Lower lobe of right lung (tissue), 2 donors: Measurements from ENCODE around the gene PRKCH. TPM values are rescaled to one million over a fixed set of nuclear protein-coding genes. Genes with fewer than 3 reads are reported as not detected.

ENCODE experiments used
- ATAC-seq, 2 donors: fragments of 200-7000 bp; cut with Tn5 transposase; one replicate each; pipeline ENCODE4 v1.9.1; 2020 to 2022; ENCODE audit warnings: mild to moderate bottlenecking in 2 of 2, moderate library complexity in 2 of 2
- DNase-seq: peaks from one replicate; pipeline ENCODE4 v3.0.0-alpha.2; 2020
- H3K27ac ChIP-seq: fragments of 200-600 bp; one replicate; pipeline ENCODE4 v1.8.0; 2022
- H3K27me3 ChIP-seq: fragments of 200-600 bp; one replicate; pipeline ENCODE4 v1.8.0; 2022; ENCODE audit warnings: low read depth
- H3K36me3 ChIP-seq: fragments of 200-600 bp; one replicate; pipeline ENCODE4 v1.8.0; 2022; ENCODE audit warnings: mild to moderate bottlenecking
- H3K4me1 ChIP-seq: fragments of 200-600 bp; one replicate; pipeline ENCODE4 v1.8.0; 2022
- H3K4me3 ChIP-seq: fragments of 200-600 bp; one replicate; pipeline ENCODE4 v1.8.0; 2022; ENCODE audit warnings: mild to moderate bottlenecking
- H3K9me3 ChIP-seq: fragments of 200-600 bp; one replicate; pipeline ENCODE4 v1.8.0; 2022
- CTCF ChIP-seq: fragments of 200-600 bp; IDR thresholded peaks from one replicate; pipeline ENCODE4 v1.8.0; 2022; ENCODE audit warnings: antibody characterized with exemption, mild to moderate bottlenecking
- intact Hi-C: fragments of 100-400 bp; cut with DNase I; formaldehyde crosslinking; loops from one replicate; pipeline ENCODE4 v1.11.0; 2022
- total RNA-seq: library from RNA; stranded (reverse); fragmentation: NEBNext Ultra II Directional; extraction: Animal tissue kit (Norgen Biotek cat#: 25700); gene quantifications from one replicate; pipeline ENCODE4 v1.2.1, GENCODE V29; 2021
- donor health status: DM: no; HTN: yes; CAD: no; lungs with severe emphysema.

The PRKCH gene
- total RNA-seq, 1 donor from 2014 or later, result 60.9 TPM

GRCh38 chr14:61591862-61592261, 270.5 kb downstream of the PRKCH start:
- H3K27me3 ChIP-seq, result no peaks in the 10 kb centered on the region
- intact Hi-C loops, result no loop called here
- DNase-seq (no peak), ATAC-seq (peak; percentile 35 to 63)
- peaks cover 3% of the 10 kb centered on the region for H3K4me1 ChIP-seq
- no peaks in the 10 kb centered on the region for H3K9me3 ChIP-seq
- H3K36me3 ChIP-seq, result no peaks in the 10 kb centered on the region
- no peak overlapping the region for H3K4me3 ChIP-seq
- TF ChIP-seq CTCF, result no peak
- H3K27ac ChIP-seq, result no peak overlapping the region

DNA sequence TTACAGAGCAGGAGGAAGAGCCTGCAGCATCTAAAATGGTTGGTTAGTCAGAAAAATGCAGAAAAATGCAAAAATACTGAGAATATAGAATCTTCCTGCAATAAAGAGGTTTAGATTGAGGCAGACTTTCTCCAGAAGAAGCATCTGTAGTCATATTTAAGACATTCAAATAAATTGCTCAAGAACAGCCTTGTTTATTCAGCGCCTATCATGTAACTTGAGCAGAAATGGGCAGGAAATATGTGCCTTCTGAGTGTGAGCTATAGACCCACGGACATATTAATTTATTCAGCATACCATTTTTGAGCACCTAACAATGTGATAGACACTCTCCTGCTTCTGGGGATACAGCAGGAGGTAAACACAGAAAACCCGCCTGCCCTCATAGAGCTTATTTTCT, 272.0 kb downstream of the PRKCH start:
- ATAC-seq (no peak), DNase-seq (no peak)
- no peak overlapping the region for H3K4me3 ChIP-seq
- H3K9me3 ChIP-seq, result no peaks in the 10 kb centered on the region
- no peaks in the 10 kb centered on the region for H3K4me1 ChIP-seq
- no peak overlapping the region for H3K27ac ChIP-seq
- intact Hi-C loops, result no loop called here
- H3K27me3 ChIP-seq, result no peaks in the 10 kb centered on the region
- no peak for TF ChIP-seq CTCF
- H3K36me3 ChIP-seq, result no peaks in the 10 kb centered on the region

- DNase-seq (no peak), ATAC-seq (no peak)
- no peak overlapping the region for H3K4me3 ChIP-seq
- H3K4me1 ChIP-seq, result peaks cover 7% of the 10 kb centered on the region
- H3K27me3 ChIP-seq, result no peaks in the 10 kb centered on the region
- no peaks in the 10 kb centered on the region for H3K36me3 ChIP-seq
- no peak overlapping the region for H3K27ac ChIP-seq
- TF ChIP-seq CTCF, result no peak
- H3K9me3 ChIP-seq, result no peaks in the 10 kb centered on the region
- intact Hi-C loops, result no loop called here
Measured at GRCh38 chr14:61596990-61597389, 275.6 kb downstream of the PRKCH start.

GRCh38 chr14:61598980-61599379, 277.6 kb downstream of the PRKCH start:
- Histone ChIP-seq H3K27me3 (no peaks in the 10 kb centered on the region), H3K4me1 (peaks cover 7% of the 10 kb centered on the region), H3K9me3 (no peaks in the 10 kb centered on the region), H3K4me3 (no peak overlapping the region), H3K36me3 (no peaks in the 10 kb centered on the region), H3K27ac (no peak overlapping the region)
- intact Hi-C loops, result no loop called here
- TF ChIP-seq CTCF, result no peak
- DNase-seq (no peak), ATAC-seq (no peak)

GRCh38 chr14:61599942-61600341, 278.6 kb downstream of the PRKCH start:
- H3K27me3 ChIP-seq, result no peaks in the 10 kb centered on the region
- H3K9me3 ChIP-seq, result no peaks in the 10 kb centered on the region
- no peak for TF ChIP-seq CTCF
- peaks cover 7% of the 10 kb centered on the region for H3K4me1 ChIP-seq
- DNase-seq (no peak), ATAC-seq (no peak)
- no peak overlapping the region for H3K27ac ChIP-seq
- H3K4me3 ChIP-seq, result no peak overlapping the region
- H3K36me3 ChIP-seq, result no peaks in the 10 kb centered on the region
- intact Hi-C loops, result no loop called here

Other genes starting within 250 kb of the PRKCH start
- 20.3 TPM for gene TMEM30B, start 40.2 kb upstream of the PRKCH start, total RNA-seq